Ishikawa (cell line): Measurements from ENCODE around the gene TNF.

Experiments
- CEBPB ChIP-seq: IDR thresholded peaks from 2 replicates; pipeline ENCODE4 v1.6.1; 2012
- CREB1 ChIP-seq: IDR thresholded peaks from 2 replicates; pipeline ENCODE4 v1.6.1; 2012; ENCODE audit warnings: low read depth
- EGR1 ChIP-seq: IDR thresholded peaks from 2 replicates; pipeline ENCODE4 v1.6.1; 2012
- EP300 ChIP-seq: IDR thresholded peaks from 2 replicates; pipeline ENCODE4 v1.6.1; 2012; ENCODE audit warnings: borderline replicate concordance
- FOXM1 ChIP-seq: IDR thresholded peaks from 2 replicates; pipeline ENCODE4 v1.6.1; 2012; ENCODE audit warnings: low read depth, borderline replicate concordance
- NFIC ChIP-seq: IDR thresholded peaks from 2 replicates; pipeline ENCODE4 v1.6.1; 2012
- RAD21 ChIP-seq: IDR thresholded peaks from 2 replicates; pipeline ENCODE4 v1.6.1; 2012; ENCODE audit warnings: low read depth
- TAF1 ChIP-seq: IDR thresholded peaks from 2 replicates; pipeline ENCODE4 v1.6.1; 2012; ENCODE audit warnings: low read depth, mild to moderate bottlenecking
- TCF12 ChIP-seq: IDR thresholded peaks from 2 replicates; pipeline ENCODE4 v1.6.1; 2012; ENCODE audit warnings: low read depth
- TEAD4 ChIP-seq: IDR thresholded peaks from 2 replicates; pipeline ENCODE4 v1.6.1; 2012
- YY1 ChIP-seq: IDR thresholded peaks from 2 replicates; pipeline ENCODE4 v1.6.1; 2012; ENCODE audit warnings: low read depth
- ZBTB7A ChIP-seq: IDR thresholded peaks from 2 replicates; pipeline ENCODE4 v1.6.1; 2012; ENCODE audit warnings: low read depth
- TF ChIP-seq, protein P1 (sequence below): IDR thresholded peaks from 2 replicates; pipeline ENCODE4 v1.6.1; 2012; ENCODE audit warnings: low read depth, mild to moderate bottlenecking
- TF ChIP-seq, protein P2 (sequence below): IDR thresholded peaks from 2 replicates; pipeline ENCODE4 v1.6.1; 2012
- TF ChIP-seq, protein P3 (sequence below): IDR thresholded peaks from 2 replicates; pipeline ENCODE4 v1.6.1; 2012

TNF gene

DNA sequence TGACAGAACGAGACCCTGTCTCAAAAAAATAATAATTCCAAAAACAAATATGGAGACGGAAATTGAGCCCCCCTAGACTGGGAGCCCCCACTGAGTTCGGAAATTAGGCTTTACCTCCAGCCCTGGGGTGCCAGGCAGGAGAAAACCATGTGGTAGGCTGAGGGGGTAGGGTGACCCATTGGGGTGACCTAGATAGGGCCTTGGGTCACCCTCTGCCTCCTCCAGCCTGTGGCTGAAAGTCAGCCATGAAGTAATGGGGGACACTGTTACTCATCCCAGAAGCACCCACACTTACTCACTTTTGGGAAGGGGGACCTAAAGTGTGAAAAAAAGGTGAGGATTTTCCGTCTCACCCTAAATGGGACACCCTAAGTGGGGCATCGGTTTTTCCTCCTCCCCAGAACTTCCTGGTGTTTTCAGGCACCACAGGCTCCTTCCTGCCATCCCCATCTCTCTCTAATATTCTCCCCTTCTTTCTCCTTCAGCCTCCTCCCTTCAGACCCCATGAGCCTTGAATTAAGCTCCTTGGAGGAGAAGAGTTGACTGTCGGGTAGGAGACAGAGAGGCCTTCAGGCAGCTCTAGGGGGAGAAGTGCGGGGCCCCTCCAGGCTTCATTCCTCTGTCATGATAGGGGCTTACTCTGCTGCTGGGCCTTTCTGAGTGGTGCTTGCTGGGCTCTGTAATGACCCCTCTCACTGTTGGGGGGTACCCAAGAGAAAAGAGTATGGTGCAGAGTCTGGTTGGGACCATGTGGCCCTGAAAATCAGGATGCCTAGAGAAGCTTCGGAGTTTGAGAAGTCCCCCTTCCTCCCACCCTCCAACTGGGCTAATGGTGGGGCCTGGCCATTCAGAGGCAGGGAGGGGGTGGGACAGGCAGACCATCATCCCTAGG, 4.4 kb downstream of the TNF start:
- TF ChIP-seq, protein P1, sequence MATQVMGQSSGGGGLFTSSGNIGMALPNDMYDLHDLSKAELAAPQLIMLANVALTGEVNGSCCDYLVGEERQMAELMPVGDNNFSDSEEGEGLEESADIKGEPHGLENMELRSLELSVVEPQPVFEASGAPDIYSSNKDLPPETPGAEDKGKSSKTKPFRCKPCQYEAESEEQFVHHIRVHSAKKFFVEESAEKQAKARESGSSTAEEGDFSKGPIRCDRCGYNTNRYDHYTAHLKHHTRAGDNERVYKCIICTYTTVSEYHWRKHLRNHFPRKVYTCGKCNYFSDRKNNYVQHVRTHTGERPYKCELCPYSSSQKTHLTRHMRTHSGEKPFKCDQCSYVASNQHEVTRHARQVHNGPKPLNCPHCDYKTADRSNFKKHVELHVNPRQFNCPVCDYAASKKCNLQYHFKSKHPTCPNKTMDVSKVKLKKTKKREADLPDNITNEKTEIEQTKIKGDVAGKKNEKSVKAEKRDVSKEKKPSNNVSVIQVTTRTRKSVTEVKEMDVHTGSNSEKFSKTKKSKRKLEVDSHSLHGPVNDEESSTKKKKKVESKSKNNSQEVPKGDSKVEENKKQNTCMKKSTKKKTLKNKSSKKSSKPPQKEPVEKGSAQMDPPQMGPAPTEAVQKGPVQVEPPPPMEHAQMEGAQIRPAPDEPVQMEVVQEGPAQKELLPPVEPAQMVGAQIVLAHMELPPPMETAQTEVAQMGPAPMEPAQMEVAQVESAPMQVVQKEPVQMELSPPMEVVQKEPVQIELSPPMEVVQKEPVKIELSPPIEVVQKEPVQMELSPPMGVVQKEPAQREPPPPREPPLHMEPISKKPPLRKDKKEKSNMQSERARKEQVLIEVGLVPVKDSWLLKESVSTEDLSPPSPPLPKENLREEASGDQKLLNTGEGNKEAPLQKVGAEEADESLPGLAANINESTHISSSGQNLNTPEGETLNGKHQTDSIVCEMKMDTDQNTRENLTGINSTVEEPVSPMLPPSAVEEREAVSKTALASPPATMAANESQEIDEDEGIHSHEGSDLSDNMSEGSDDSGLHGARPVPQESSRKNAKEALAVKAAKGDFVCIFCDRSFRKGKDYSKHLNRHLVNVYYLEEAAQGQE = no peak
- TF ChIP-seq EP300 = no peak
- TF ChIP-seq YY1 = no peak
- TF ChIP-seq, protein P2, sequence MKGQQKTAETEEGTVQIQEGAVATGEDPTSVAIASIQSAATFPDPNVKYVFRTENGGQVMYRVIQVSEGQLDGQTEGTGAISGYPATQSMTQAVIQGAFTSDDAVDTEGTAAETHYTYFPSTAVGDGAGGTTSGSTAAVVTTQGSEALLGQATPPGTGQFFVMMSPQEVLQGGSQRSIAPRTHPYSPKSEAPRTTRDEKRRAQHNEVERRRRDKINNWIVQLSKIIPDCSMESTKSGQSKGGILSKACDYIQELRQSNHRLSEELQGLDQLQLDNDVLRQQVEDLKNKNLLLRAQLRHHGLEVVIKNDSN = no peak
- TF ChIP-seq RAD21 = no peak
- no peak for TF ChIP-seq FOXM1
- TF ChIP-seq, protein P3, sequence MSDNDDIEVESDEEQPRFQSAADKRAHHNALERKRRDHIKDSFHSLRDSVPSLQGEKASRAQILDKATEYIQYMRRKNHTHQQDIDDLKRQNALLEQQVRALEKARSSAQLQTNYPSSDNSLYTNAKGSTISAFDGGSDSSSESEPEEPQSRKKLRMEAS = no peak
- TF ChIP-seq TEAD4 = no peak
- TF ChIP-seq ZBTB7A = no peak
- no peak for TF ChIP-seq CREB1
- no peak for TF ChIP-seq CEBPB
- no peak for TF ChIP-seq TAF1
- no peak for TF ChIP-seq EGR1
- no peak for TF ChIP-seq TCF12
- TF ChIP-seq NFIC = no peak

DNA sequence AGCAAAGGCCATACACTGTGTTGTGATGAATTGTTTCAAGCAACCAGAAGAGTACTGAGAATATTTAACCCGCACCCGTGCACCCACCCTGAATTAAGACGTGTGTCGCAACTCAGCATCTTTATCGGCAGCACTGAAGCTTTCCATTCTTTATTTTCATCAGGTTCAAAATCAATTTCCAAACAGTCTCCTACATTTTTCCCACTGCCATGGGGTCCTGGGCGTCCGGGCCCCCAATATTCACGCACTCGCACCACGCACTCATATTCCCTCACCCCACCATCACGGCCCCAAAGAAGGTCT, 5.0 kb downstream of the TNF start:
- TF ChIP-seq EGR1 (no peak), RAD21 (no peak), EP300 (no peak), CREB1 (no peak), YY1 (no peak), FOXM1 (no peak), TCF12 (no peak), TAF1 (no peak), NFIC (no peak), ZBTB7A (no peak)
- TF ChIP-seq, protein P1 = no peak

DNA sequence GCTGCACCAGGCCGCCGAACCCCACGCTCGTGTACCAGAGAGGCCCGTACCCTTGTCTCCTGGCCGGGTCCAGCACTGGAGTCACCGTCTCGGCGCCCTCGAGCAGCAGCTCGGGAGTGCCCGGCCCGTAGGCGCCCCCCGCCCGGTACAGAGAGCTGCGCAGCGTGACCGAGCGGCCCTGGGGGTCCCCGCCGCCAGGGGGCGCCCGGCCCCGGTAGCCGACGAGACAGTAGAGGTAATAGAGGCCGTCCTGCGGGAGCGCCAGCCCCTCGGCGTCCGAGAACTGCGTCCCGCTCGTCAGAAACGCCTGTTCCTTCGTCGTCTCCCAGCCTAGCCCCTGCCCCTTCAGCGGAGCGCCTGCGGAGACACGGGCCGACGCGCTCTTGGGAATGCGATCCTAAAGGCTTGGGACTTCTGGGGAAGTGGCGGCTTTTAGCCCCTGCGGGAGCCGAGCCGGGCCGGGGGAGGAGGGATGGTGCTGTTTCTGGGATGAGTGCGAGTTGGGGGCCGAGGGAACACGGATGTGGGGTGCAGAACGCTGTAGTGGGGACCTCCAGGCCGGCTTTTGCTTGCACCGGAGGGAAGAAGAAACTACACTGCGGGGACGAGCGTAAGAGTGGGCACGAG, 5.6 kb downstream of the TNF start:
- TF ChIP-seq RAD21 (peak; percentile 53; the same call in 1 of the 2 replicates), ZBTB7A (peak; percentile 72; the same call in 1 of the 2 replicates), TAF1 (no peak; the same call in 1 of the 2 replicates)
- TF ChIP-seq, protein P3 = peak; percentile 32; the same call in 1 of the 2 replicates
- TF ChIP-seq, protein P2 = no peak

DNA sequence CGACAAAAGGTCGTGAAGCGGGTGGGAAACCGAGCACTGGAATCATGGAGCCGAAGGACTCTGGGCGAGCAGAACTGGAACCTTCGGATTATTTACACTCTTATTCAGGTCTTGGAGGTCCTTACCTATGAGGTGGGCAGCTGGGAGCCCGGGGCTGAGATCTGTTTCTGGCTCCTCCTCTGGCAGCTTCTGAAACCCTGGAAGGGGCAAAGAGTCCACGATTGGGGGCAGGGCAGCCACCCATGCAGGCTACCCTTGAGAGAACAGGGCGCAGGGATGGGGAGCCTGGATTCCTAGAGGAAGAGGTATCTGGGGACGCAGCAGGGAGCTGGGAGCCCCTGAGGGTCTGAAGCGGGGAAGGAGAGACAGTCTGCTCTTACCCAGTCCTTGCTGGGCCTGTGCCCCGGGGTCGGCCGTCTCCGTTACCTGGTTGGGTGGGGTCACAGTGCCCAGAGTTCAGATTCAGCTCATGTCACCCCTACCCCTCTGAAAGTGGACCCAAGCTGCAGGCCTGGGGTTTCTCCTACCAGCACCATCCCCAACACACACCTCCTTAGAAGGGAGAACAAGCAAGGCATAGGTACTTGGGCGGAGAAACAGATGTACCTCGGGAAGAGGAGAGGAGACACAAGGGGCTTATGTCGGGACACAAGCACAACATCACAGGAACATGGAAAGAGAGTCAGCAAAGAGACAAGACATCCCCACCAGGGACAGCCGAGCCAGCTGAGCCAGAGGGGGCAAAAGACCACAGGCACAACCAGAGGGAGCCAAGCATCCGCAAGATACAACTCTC, 6.3 kb downstream of the TNF start:
- no peak for TF ChIP-seq NFIC
- no peak for TF ChIP-seq EP300
- TF ChIP-seq, protein P3 = no peak
- TF ChIP-seq TAF1 = no peak; the same call in 1 of the 2 replicates
- no peak for TF ChIP-seq EGR1
- TF ChIP-seq, protein P2 = no peak
- no peak for TF ChIP-seq CREB1
- no peak for TF ChIP-seq ZBTB7A
- TF ChIP-seq TEAD4 = no peak
- no peak for TF ChIP-seq FOXM1
- no peak for TF ChIP-seq TCF12
- no peak for TF ChIP-seq YY1
- TF ChIP-seq RAD21 = no peak
- TF ChIP-seq, protein P1 = no peak
- TF ChIP-seq CEBPB = no peak
